Fibroblast of lung (primary cell): ENCODE results near the gene ZFAND5. TPM values are rescaled to one million over a fixed set of nuclear protein-coding genes. Genes with fewer than 3 reads are reported as not detected.

Source experiments
- DNase-seq, 2 donors: peaks; one replicate each; pipeline versions ENCODE4 v3.0.0 to v3.0.0-alpha.2; 2010; ENCODE audit warnings: low read depth in 2 of 2
- H2AFZ ChIP-seq: 2 replicates; pipeline ENCODE4 v1.5.1; 2012; ENCODE audit warnings: low read length, control low read depth, inconsistent platforms
- H3K27ac ChIP-seq: 2 replicates; pipeline ENCODE4 v1.5.1; 2011; ENCODE audit warnings: low read length, control low read depth; ENCODE audit not compliant: insufficient read depth
- H3K27me3 ChIP-seq: 2 replicates; pipeline ENCODE4 v1.5.1; 2011; ENCODE audit warnings: mild to moderate bottlenecking, low read length; ENCODE audit not compliant: control insufficient read depth, insufficient read depth
- H3K36me3 ChIP-seq: 2 replicates; pipeline ENCODE4 v1.5.1; 2011; ENCODE audit warnings: low read length; ENCODE audit not compliant: control insufficient read depth, insufficient read depth
- H3K4me1 ChIP-seq: 2 replicates; pipeline ENCODE4 v1.5.1; 2011; ENCODE audit warnings: low read length; ENCODE audit not compliant: control insufficient read depth, insufficient read depth; ENCODE audit errors: extremely low read depth
- H3K4me2 ChIP-seq: 2 replicates; pipeline ENCODE4 v1.5.1; 2011; ENCODE audit warnings: low read length, control low read depth; ENCODE audit not compliant: insufficient read depth; ENCODE audit errors: extremely low read depth
- H3K4me3 ChIP-seq, 4 experiments: fragments of 200-600 bp in 1 of 4; sonication (generic) in 1 of 4; replicated peaks in 1 of 4; 2 replicates each; pipeline ENCODE4 v1.5.1; 2011 to 2016; ENCODE audit warnings: low read length in 4 of 4, low read depth in 3 of 4, mild to moderate bottlenecking in 3 of 4, control low read depth in 2 of 4, inconsistent platforms in 1 of 4, mixed read lengths in 1 of 4; ENCODE audit not compliant: insufficient read depth in 1 of 4; ENCODE audit errors: control extremely low read depth in 1 of 4
- H3K79me2 ChIP-seq: 2 replicates; pipeline ENCODE4 v1.5.1; 2012; ENCODE audit warnings: mild to moderate bottlenecking, low read length, inconsistent platforms; ENCODE audit not compliant: control insufficient read depth, insufficient read depth
- H3K9ac ChIP-seq: 2 replicates; pipeline ENCODE4 v1.5.1; 2011; ENCODE audit warnings: mild to moderate bottlenecking, low read length, control low read depth; ENCODE audit not compliant: insufficient read depth
- H3K9me3 ChIP-seq: 2 replicates; pipeline ENCODE4 v1.5.1; 2012; ENCODE audit warnings: low read depth, low read length; ENCODE audit not compliant: control insufficient read depth, insufficient read depth
- H4K20me1 ChIP-seq: 2 replicates; pipeline ENCODE4 v1.5.1; 2011; ENCODE audit warnings: low read length; ENCODE audit not compliant: control insufficient read depth, insufficient read depth; ENCODE audit errors: extremely low read depth
- CTCF ChIP-seq, 2 donors: IDR thresholded peaks in 1 of 2; conservative IDR thresholded peaks in 1 of 2; 1 replicate in 1 of 2; 2 replicates in 1 of 2; pipeline ENCODE4 v1.5.1; 2011 to 2012; ENCODE audit warnings: low read length in 2 of 2, control low read depth in 1 of 2, inconsistent platforms in 1 of 2, low read depth in 1 of 2, mild to moderate bottlenecking in 1 of 2
- EZH2 ChIP-seq: IDR thresholded peaks from 2 replicates; pipeline ENCODE4 v1.5.1; 2012; ENCODE audit warnings: low read length, control low read depth, mild to moderate bottlenecking; ENCODE audit errors: missing control alignments
- polyA plus RNA-seq, 2 donors: library from polyadenylated mRNA; depleted of rRNA in 1 of 2; stranded (reverse) in 1 of 2; unstranded in 1 of 2; fragments of >200 nt; gene quantifications; 2 replicates each; pipeline ENCODE4 v1.2.1, GENCODE V29; 2011 to 2012; ENCODE audit warnings: missing spikeins in 1 of 2
- total RNA-seq: library from RNA; depleted of rRNA; stranded (reverse); fragments of >200 nt; gene quantifications from 2 replicates; pipeline ENCODE4 v1.2.1, GENCODE V29; 2014

Gene ZFAND5
- total and polyA plus RNA-seq, 2 donors (not counting 1 experiment from before 2014, with no cell fraction given) = 153 to 159 TPM

- no peak overlapping the region for H3K9ac ChIP-seq
- no peaks in the 10 kb centered on the region for H3K4me1 ChIP-seq
- H3K36me3 ChIP-seq = no peaks in the 10 kb centered on the region
- no peak overlapping the region for H3K4me2 ChIP-seq
- no peak for TF ChIP-seq EZH2
- TF ChIP-seq CTCF (conservative IDR thresholded peaks at IDR 0.05 in 1 of 2, IDR thresholded peaks at IDR 0.05 in 1 of 2; ENCODE audit: low read depth in 1 of 2, low read length in 2 of 2) = no peak
- H3K4me3 ChIP-seq = no peak overlapping the region
- no peak overlapping the region for H2AFZ ChIP-seq
- H3K9me3 ChIP-seq = no peaks in the 10 kb centered on the region
- H4K20me1 ChIP-seq = no peaks in the 10 kb centered on the region
- DNase-seq = no peak
- no peaks in the 10 kb centered on the region for H3K27me3 ChIP-seq
- H3K27ac ChIP-seq = no peak overlapping the region
- H3K79me2 ChIP-seq = no peaks in the 10 kb centered on the region
Measured at GRCh38 chr9:72327631-72328030, 37.4 kb downstream of the ZFAND5 start.

GRCh38 chr9:72326641-72327040, 38.4 kb downstream of the ZFAND5 start:
- no peaks in the 10 kb centered on the region for H3K9me3 ChIP-seq
- DNase-seq = peak in 1 of 2 donors; percentile 23
- H3K4me3 ChIP-seq = no peak overlapping the region
- no peaks in the 10 kb centered on the region for H3K27me3 ChIP-seq
- no peaks in the 10 kb centered on the region for H3K36me3 ChIP-seq
- no peaks in the 10 kb centered on the region for H4K20me1 ChIP-seq
- no peaks in the 10 kb centered on the region for H3K79me2 ChIP-seq
- no peaks in the 10 kb centered on the region for H3K4me1 ChIP-seq
- H2AFZ ChIP-seq = no peak overlapping the region
- H3K4me2 ChIP-seq = no peak overlapping the region
- no peak overlapping the region for H3K9ac ChIP-seq
- TF ChIP-seq EZH2 = no peak
- no peak for TF ChIP-seq CTCF (conservative IDR thresholded peaks at IDR 0.05 in 1 of 2, IDR thresholded peaks at IDR 0.05 in 1 of 2; ENCODE audit: low read depth in 1 of 2, low read length in 2 of 2)
- H3K27ac ChIP-seq = no peak overlapping the region

GRCh38 chr9:72324974-72325373, 40.0 kb downstream of the ZFAND5 start:
- Histone ChIP-seq H3K4me3 (no peak overlapping the region), H3K36me3 (no peaks in the 10 kb centered on the region), H3K4me2 (no peak overlapping the region), H3K9ac (no peak overlapping the region), H3K79me2 (no peaks in the 10 kb centered on the region), H2AFZ (no peak overlapping the region), H4K20me1 (no peaks in the 10 kb centered on the region), H3K27ac (no peak overlapping the region), H3K4me1 (no peaks in the 10 kb centered on the region), H3K27me3 (no peaks in the 10 kb centered on the region), H3K9me3 (no peaks in the 10 kb centered on the region)
- no peak for DNase-seq
- TF ChIP-seq CTCF (conservative IDR thresholded peaks at IDR 0.05 in 1 of 2, IDR thresholded peaks at IDR 0.05 in 1 of 2; ENCODE audit: low read depth in 1 of 2, low read length in 2 of 2) (no peak), EZH2 (no peak)
